ENCODE results near the gene RBBP8NL.

RBBP8NL gene

DNA sequence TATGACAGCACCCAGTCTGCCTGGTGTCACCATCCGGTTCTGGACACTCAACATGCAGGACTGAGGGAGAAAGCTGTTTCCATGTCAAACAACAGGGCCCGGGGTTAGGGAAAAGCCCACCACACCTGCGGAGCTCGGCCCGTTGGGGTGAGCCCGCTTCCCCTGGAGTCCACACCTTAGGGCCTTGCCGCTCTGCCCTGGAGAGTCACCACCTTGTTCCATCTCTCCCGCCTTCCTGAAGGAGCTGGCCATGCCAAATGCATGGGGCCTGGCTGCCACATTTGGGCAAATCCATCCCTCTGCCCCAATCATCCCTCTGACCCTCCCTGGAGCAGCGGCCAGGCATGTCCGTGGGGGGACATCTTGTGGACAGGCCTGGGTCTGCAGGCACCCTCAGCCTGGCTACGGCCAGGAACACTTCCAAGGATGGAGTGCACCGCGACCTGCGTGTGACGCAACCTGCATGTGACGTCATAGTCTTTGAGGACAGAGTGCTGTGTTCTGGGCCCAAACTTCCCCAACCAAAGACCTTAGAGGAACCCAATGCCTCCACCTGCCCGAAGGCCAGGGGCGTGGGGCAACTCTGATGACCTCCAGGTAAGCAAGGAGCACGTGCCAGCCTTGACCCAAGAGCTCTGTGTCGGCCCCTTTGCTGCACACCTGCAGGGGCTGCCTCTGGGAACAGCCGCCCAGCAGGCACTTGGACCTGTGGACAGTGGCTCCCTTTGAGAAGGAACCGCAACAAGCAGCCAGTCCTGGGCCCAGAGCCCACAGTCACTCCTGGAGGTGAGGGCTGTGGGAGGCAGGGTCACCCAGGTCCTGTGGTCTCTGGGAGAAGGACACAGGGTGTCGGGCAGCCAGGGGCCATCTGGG is 22.0 kb downstream of the RBBP8NL start:
- peak; percentile 46 to 85 for DNase-seq

DNA sequence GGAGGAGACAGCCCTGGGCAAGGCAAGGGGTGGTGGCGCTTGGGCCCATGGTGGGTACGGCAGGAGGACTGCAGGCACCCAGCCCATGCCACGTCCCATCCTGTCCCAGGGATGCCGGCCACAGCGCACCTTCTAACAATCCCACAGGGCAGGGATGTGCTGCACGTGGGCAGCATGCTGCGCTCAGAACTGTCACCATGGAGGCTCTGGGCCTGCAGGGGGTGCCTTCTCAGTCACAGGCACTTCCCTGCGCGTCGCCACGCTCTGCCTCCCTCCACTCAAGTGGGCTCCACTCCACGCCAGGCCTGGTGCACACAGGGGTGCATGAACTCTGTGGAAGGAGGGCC is 22.6 kb downstream of the RBBP8NL start:
- no peak for DNase-seq

DNA sequence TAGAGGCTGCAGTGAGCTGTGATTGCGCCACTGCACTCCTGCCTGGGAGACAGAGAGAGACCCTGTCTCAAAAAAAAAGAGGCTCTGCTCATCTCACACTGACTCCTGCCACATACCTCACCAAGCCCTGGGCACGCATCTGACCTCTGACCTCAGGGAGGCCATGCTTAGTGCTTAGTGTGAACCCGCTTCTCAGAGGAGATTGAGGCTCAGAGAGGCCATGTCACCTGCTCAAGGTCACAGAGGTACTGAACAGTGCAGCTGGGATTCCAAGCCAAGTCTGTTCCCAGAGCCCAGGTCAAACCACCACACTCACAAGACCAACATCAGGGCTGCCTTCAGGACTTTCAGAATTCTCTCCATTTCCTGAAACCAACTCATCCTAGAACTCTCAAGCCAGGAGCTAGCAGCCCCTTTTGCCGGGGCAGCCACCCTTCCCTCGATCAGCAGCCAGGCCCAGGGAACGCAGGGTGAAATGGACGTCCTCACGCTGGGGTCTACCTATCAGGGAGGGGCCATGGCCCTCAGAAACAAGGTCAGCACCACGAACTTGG is 23.1 kb downstream of the RBBP8NL start:
- no peak for DNase-seq

DNA sequence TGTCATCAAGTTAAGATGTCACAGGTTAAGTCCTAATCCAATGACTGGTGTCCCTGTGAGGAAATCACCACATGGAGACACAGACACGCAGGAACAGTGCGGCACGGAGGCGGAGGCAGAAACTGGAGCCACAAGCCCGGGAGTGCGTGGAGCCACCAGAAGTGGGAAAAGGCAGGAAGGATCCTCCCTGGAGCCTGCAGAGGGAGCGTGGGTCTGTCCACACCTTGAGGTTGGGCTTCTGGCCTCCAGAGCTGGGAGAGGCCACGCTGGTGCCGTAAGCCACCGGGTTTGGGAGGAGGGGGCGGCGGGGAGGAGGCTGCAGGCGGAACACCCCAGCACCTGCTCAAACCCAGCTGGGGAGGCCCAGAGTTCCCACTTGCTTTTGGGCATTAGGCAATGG is 24.0 kb downstream of the RBBP8NL start:
- no peak for DNase-seq

DNA sequence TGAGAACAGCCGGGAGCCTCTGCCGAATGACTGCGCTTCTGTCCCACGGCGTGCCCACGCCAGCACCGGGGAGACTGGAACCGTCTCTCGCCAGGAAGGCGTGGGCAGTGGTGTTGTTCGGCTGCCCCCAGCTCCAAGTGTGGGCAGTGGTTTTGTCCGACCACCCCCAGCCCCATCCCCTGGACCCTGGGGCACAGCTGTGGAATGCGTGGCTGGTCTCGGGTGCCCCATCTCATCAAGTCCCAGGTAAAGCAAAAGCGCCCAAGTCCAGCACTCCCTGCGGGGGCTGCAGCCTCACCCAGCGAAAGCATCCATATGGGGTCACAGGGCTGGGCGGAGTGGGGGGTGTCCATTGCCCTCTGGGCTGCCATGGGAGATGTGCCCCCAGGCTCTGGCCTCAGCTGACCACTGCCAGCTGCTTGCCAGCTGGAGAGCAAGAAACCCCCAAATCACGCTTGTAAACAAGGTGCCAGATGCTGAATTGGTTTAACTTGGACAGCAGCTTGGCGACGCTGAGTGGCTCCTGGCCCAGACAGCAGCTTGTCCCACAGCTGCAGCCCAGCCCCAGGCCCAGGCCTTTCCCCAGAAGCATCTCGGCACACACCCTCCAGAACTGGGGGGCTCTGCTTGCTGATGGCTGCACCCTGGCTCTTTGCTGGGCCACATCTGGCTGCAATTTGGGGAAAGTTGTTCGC is 24.7 kb downstream of the RBBP8NL start:
- no peak for DNase-seq

DNA sequence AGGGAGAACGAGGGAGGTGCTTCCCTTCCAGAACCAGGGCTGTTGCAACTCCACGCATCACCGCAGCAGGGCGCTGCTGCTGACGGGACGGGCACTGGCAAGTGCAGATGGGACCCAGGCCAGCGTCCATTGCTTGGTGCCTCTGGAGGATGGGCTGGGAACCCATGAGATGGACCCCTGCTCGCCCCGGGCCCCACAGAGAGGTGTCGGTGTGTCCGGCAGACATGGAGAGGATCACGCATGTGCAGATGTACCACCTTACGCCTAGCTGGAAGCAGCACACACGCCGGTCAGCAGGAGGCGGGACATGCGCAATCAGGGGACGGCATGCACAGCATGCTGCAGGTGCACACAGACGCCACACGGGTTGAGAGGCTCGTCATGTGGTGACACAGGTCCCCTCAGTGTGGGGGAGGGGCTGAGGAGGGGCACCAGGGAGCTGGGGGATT is 26.0 kb downstream of the RBBP8NL start:
- DNase-seq, result no peak

DNA sequence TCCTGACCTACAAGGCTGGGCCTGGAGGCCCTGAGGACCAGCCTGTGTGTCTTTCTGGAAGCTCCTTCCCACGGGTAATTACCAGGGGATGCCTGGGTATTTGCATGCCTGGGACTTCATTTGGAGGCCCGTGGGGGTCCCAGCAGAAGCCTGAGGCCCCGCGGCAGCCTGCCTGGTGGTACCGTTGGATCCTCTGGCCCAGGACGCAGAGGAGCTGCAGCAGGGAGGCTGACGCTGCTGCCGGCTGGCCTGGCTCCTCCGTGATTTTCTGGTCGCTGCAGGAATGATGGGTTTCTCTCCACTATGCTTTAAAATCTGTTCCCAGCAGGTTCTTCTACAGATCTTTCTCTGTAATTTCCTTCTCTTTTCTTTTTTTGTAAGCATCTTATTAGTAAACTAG is 26.8 kb downstream of the RBBP8NL start:
- DNase-seq, result no peak

DNA sequence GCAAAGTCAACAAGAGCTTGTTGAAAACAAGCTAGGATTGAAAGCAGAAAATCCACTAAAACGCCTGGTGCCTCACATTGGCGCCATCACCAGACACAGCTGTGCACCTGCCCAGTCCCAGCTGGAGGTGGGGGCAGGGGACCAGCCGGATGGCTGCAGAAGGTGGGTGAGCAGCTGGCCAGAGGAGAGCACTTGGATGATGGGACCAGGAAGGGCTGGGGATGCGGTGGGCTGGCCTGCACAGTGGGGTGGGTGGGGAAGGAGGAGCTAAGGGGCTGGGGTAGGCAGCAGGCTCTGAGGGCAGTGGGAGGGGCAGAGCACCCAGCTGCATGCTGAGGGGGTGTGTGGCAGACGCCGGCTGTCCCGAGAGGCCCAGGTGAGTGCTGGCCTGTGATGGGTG is 27.3 kb downstream of the RBBP8NL start:
- DNase-seq, result peak; percentile 85 to 92

DNA sequence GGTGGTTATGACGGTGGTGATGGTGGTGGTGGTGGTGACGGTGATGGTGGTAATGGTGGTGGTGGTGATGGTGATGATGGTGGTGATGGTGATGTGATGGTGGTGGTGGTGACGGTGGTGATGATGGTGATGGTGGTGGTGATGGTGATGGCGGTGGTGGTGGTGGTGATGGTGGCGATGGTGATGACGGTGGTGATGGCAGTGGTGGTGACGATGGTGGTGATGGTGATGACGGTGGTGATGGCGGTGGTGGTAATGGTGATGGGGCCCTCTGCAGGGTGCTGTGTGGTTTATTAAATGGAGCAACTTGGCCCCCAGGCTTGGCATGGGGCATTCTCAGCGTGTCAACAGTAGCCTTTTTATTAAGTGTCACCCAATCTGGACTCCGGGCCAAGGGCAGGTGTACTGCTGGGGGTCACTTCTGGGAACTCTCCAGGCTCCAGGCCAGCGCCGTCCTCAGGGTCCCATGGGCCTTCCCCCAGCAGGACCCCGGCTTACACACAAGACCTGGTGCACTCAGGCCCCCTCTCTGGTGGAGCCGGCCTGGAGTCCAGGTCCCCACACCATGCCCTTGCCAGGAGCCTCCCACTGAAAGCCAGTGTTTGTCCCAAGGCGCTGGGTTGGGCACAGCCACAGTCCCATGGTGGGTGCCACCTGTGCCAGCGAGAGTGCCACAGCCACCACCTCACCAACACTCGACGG is 29.1 kb downstream of the RBBP8NL start:
- DNase-seq, result no peak

DNA sequence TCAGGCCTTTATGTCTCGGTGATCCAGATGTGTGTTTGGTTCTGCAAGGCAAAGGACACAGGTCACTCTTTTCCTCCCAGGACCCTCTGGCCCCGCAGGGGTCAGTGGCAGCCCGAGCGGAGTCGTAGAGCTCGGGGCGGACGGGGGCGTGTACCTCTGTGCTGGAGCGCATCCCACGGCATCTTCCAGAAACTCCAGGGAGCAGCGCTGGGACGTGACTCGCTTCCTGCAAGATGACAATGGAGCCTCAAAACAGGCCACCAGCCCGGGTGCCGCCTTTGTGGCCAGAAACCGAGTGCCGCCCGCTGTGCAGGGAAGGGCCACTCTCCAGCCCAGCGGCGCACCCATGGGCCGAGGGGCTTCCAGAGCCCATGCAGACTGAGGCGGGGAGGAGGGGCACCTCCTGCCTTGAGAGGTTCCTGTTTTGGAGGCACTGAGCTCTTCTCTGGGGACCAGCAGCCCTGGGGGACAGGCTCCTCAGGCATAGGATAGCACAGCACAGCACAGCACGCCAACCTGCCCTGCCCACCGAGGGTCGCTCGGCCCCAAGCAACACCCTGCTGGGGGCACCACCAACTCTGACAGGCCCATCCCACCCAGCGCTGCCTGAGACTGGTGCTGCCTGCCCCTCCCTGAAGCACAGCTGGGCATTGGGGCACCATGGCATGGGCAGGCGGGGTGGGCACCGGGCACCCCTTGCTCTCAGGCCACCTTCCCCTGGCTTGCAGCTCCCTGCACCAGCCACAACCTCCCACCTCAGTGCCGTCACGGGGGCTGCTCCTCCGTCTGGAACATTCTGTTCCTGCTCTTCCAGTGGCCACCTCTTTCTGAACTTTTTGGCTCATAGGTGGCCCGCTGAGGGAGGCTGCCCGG is 30.7 kb downstream of the RBBP8NL start:
- no peak for DNase-seq

DNA sequence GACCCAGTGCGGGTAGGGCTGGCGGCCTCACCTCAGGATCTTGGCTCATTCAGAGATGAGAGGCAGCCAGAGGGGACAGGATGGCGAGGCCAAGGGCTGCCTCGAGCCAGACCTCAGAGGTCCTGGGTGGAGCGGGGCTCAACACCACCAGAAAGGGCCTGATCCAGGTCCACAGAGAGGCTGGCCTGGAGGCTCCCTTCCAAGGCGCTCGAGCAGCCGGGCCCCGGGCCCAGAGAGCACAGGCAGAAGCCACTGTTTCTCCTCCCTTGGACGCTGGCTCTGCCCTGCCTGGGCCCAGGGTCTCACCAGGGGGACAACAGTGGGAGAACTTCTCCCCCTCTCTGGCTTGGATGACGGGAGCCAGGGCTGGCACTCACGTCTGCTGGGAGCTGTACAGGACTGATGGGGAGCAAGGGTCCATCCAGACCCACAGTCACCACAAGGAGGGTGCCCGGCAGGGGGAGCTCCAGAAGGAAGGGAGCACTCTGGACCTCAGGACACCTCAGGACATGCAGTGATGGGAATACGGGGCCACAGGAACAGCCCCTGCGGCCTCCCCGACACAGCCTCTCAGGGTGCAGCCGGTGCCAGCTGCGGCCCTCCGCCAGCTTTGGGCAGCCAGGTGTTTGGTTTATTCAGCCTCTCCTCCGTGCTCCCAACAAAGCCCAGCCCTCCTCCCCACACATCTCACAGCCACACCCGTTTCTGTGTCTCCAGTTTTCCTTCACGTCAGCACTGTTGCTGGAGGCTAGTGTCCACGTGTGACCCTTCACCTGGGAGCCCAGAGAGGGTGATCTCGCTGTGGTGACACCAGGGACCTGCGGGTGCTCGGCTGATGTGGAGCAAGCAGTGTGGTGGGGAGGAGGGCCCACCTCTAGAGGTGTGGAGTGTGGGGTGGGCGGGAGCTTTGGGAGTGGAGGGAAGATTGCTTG is 31.8 kb downstream of the RBBP8NL start:
- DNase-seq, result no peak

DNA sequence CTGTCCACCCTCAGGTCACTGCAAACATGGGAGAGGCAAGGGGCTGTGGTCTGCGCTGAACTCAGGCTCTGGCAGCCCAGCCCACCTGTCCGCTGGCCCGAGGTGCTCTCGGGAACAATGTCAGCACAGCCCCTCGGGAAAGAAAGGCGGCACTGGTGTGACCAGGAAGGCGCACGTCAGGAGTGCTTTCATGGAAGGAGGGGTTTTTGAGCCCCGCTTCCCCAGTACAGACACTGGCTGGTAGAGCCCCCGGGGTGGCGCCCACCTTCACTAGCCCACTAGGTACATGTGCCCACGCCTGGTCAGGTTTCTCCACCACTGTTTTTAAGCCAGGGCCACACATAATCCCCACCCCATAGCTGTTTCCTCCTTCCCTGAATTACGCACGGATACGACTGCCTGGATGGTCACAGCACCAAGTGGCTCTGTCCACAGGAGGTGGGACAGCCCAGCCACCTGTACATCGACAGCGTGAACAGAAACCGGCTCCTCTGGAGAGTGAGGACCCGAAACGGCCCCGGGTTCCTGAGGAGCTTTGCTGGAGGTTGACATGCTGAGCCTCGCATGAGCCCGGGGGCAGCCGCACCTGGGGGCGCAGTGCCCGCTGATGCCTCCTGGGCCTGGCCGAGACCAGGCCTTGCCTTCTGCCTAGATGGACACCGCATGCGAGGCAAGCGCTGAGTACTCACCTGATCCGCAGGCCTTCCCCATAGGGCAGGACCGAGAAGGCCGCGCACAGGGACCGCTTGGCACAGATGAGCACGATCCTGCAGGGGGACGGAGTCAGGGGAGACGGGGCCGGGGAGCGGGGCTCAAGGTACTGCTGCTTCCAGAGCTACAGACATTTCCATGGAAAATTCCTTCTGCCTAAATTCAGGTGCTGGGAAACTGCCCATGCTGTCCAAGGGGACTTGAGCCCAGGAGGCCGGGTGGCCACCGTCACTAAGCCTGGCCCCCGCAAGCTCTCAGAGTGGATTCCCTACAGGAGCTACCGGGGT is 32.8 kb downstream of the RBBP8NL start:
- no peak for DNase-seq

DNA sequence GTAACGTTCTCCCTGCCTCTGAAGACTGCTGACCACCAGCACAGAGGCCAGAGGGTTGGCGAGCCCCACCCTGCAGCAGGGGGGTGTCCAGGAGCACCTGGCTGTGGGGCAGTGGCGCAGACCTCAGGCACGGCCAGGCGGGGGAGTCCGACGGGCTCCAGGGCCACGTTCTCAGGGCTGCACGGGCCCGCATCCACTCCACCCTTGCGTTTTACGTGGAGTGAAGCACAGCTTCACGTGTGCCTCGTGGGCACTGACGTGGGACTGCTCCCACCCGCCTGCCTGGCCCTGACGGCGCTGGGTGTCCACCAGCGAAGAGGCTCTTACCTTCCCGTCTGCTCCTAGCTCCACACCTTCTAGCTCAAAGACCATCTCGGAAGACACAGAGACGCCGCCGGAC is 33.5 kb downstream of the RBBP8NL start:
- no peak for DNase-seq

DNA sequence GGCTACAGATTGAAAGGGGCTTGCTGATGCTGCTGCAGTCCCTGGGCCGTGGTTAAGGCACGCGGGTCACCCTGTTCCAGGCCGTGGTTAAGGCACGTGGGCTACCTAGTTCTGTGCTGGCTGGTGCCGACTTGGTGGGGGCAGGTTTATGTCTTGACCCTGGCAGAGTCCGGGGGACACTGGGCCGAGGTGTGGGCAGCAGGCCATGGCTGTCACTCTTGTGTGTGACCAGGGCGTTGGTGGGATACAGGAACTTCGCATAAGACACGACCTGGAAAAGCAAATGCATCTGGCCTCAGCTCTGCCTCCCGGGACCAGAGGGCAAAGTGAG is 34.0 kb downstream of the RBBP8NL start:
- DNase-seq, result no peak

DNA sequence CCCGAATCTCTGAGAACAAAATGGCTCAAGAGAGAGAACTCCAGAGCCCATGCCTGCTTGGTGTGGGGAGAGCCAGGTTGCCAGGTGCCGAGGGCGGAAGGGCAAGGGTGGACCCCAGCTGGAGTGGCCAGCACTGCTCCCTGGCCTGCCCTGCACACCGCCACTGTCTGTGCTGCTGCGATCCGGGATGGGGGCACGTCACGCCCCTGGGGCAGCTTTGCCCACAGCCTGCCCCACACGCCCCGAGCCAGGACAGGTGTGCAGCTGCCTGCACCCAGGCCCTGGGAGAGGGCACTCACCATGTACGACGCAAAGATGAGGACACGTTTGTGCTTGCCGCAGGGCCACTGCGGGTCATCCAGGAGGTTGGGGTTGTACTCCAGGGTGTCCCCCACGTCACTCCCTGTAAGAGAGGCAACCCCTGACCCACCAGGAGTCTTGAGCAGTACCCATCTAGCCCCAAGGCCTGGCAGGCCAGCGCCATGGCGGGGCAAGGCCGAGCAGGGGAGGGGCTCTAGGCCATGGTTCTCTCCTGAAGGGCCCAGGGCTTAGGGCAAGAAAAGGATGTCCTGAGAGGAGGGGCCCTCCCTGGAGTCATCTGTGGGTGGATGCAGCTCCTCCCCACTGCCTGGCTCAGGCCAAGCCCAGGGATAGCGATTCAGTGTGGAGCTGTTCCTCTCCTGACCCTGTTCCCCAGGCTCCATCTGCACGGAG is 34.6 kb downstream of the RBBP8NL start:
- DNase-seq, result no peak

DNA sequence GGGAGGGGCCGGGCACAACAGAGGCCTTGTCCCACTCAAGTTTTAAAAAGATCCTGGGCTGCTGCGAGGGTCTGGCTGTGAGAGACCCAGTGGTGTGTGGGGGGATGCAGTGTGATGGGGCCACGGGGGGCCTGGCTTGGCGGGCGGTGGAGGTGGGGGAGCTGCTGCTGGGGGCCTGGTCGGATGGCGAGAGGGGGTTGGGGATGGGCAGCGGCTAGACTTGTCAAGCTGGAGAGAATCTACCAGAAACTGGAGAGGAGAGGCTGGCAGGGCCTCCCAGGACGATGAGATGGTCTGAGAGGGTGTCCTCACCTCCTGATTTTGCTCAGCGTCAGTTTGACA is 35.3 kb downstream of the RBBP8NL start:
- no peak for DNase-seq

DNA sequence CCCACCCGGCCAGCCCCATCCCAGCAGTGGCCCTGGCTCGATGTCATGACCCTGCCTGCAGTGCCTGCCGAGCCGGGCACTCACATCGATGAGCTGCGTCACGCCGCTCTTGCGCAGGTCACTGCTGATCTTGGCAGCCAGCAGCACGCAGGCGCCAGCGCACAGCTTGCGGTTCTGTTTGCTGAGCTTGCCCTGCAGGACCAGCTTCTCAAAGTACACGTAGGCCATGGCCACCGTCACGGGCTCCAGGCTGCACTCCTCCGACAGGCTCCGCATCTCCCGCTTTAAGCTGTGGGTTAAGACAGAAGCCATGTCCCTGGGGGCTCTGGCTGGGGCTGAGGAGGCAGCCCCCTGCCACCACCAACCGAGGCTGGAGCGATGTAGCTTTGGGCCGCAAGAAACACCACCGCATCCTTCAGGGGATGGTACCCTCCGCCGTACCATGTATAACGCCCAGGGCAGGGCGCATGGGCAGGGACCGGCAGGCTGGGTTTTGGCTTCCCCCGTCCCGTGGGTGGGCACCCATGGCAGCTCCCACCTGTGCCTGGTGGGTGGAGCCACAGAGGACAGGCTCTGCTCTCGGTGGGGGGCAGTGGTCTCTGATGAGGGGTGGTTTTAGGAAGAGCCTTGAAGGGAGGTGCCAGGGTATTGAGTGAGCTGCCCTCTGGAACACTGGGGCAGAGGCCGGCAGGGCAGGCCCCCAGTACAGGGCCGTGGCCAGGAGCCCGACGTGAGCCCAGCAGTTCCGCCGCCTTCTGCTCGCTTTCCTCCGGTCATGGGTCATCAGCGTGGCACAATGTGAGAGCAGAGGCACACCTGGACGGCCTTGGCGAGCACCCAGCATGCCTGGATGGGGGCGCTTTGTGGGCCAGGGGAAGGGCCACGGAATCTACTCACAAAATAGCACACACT is 35.9 kb downstream of the RBBP8NL start:
- DNase-seq, result no peak

Data from SHP77 (cell line).